PC-9 (cell line): ENCODE data around the gene RRP15.
"Not testable (repeated sequence)": the region's sequence is repeated elsewhere in the genome, so short reads cannot be mapped to it uniquely, and the experiment has no call there.

ENCODE experiments used
- CTCF ChIP-seq: fragments of 200-600 bp; sonication (generic); conservative IDR thresholded peaks from 2 replicates; pipeline ENCODE4 v1.6.1; 2017; ENCODE audit warnings: mixed run types, antibody characterized with exemption, mild to moderate bottlenecking, moderate library complexity
- EZH2 ChIP-seq: fragments of 200-600 bp; sonication (generic); IDR thresholded peaks from 2 replicates; pipeline ENCODE4 v1.8.0; 2017; ENCODE audit warnings: antibody characterized with exemption, low read depth

GRCh38 chr1:218320182-218320581 lies 35.1 kb downstream of the RRP15 start:
- not testable (repeated sequence) for TF ChIP-seq CTCF, EZH2
